ENCODE results near the gene NFIA. TPM values are rescaled to one million over a fixed set of nuclear protein-coding genes. Genes with fewer than 3 reads are reported as not detected.
"Not testable (repeated sequence)": the region's sequence is repeated elsewhere in the genome, so short reads cannot be mapped to it uniquely, and the experiment has no call there.

Gene NFIA
- total RNA-seq, 1 experiment from 2014 or later, result 23.9 TPM

DNA sequence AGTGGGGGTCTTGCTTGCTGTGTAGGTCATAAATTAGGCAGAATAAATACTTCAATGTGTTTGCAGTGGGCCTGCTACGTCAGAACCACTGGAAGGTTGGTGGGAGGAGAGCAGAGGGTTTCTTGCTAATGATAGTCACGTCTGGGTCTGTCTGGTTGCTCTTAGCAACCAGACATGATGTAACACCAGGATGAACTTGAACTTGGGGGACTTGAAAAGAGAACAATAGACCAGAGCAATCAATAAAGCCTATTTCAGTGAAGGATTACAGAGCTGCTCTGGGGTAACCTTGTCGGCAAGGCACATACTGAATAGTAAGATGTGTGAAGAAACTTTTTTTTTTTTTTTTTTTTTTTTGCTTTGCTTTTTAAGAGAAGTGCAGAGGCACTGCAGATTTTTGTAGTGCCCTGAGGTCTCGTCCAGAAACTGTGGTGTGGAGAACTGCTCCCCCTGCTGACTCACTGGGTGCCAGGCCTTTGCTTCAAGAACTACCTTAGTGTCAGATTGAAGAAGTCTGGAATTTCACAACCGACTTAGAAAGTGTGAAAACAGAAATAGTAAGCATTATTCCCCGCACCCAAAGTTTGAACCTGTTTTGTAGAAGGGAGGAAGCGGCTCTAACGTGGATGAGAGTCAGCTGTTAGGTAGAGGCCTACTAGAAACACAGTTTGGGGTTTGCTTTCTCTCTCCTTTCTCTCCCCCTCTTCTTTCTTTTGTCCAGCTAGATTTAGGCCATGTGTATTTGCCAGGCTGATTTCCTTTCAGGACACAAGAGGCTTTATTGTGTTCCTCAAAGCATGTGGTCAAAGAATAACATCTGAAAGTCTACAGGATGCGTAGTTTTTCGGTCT, 371.0 kb downstream of the NFIA start:
- Histone ChIP-seq H3K4me1 (peaks cover 29% of the 10 kb centered on the region), H3K36me3 (peaks cover 4% of the 10 kb centered on the region), H3K27ac (peak overlapping the region; percentile 87), H3K9me3 (replicated peaks) (no peaks in the 10 kb centered on the region), H3K4me3 (peak overlapping the region; percentile 27), H3K27me3 (no peaks in the 10 kb centered on the region)
- peak; percentile 88 to 94 for DNase-seq

- Histone ChIP-seq H3K36me3 (peaks cover 4% of the 10 kb centered on the region), H3K27me3 (no peaks in the 10 kb centered on the region), H3K27ac (no peak overlapping the region), H3K9me3 (replicated peaks) (no peaks in the 10 kb centered on the region), H3K4me3 (no peak overlapping the region), H3K4me1 (peaks cover 29% of the 10 kb centered on the region)
- DNase-seq, result no peak
These were observed 373.0 kb downstream of the NFIA start for GRCh38 chr1:61455400-61455799.

DNA sequence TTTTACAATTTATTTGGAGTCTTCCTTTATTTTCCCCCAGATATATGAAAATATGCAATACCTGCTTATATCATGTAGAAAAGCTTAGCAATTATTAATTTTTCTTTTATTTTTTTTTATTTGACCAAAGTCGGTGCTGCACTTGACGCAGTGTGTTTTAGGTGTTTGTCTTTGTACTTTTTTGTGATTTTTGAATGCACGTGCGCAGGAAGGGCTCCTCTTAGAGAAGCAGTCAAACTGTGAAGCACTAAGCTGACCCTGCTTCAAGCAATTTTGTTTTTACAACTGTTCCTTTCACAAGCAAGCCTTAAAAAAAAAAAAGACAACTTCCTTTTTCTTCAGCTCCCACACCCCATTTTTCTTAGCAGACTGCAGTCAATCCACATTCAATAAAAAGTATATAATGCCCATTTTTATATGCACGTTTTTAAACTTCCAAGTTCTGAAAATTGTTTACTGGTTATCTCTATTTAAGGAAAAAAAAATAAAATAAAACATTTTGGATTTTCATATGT, 375.2 kb downstream of the NFIA start:
- Histone ChIP-seq H3K4me1 (peaks cover 18% of the 10 kb centered on the region), H3K4me3 (no peak overlapping the region), H3K36me3 (peaks cover 4% of the 10 kb centered on the region), H3K27me3 (no peaks in the 10 kb centered on the region), H3K9me3 (replicated peaks) (no peaks in the 10 kb centered on the region), H3K27ac (no peak overlapping the region)
- no peak for DNase-seq

DNA sequence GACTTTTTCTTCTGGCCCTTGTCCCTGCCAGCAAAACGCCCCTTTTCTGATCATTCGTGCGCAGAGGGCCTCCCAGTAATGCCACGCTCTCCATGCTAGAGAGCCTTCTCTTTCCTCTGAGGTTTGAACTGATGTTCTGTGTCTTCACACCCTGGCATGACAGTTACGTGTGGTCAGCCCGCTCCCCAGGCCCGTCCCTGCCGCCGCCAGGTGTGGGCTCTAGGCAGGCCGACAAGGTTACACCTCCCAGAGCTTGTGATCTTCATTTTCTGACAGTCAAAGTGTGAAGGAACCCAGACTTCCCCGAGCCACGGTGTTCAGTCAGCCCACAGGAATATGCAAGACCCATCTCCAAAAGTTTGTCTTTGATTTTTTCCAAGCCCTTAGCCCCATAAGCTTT, 377.0 kb downstream of the NFIA start:
- DNase-seq, result no peak

GRCh38 chr1:61460191-61460590, 377.8 kb downstream of the NFIA start:
- H3K36me3 ChIP-seq, result peaks cover 4% of the 10 kb centered on the region
- no peaks in the 10 kb centered on the region for H3K27me3 ChIP-seq
- no peak for DNase-seq
- H3K27ac ChIP-seq, result no peak overlapping the region
- H3K4me1 ChIP-seq, result peaks cover 8% of the 10 kb centered on the region; the same call in 1 of the 2 replicates
- no peak overlapping the region for H3K4me3 ChIP-seq
- no peaks in the 10 kb centered on the region for H3K9me3 ChIP-seq (replicated peaks)

More for the DNA sequence above, 377.0 kb downstream of the NFIA start:
- Histone ChIP-seq H3K9me3 (replicated peaks) (no peaks in the 10 kb centered on the region), H3K4me3 (no peak overlapping the region), H3K27me3 (no peaks in the 10 kb centered on the region), H3K27ac (no peak overlapping the region), H3K36me3 (peaks cover 4% of the 10 kb centered on the region), H3K4me1 (peaks cover 10% of the 10 kb centered on the region)

DNA sequence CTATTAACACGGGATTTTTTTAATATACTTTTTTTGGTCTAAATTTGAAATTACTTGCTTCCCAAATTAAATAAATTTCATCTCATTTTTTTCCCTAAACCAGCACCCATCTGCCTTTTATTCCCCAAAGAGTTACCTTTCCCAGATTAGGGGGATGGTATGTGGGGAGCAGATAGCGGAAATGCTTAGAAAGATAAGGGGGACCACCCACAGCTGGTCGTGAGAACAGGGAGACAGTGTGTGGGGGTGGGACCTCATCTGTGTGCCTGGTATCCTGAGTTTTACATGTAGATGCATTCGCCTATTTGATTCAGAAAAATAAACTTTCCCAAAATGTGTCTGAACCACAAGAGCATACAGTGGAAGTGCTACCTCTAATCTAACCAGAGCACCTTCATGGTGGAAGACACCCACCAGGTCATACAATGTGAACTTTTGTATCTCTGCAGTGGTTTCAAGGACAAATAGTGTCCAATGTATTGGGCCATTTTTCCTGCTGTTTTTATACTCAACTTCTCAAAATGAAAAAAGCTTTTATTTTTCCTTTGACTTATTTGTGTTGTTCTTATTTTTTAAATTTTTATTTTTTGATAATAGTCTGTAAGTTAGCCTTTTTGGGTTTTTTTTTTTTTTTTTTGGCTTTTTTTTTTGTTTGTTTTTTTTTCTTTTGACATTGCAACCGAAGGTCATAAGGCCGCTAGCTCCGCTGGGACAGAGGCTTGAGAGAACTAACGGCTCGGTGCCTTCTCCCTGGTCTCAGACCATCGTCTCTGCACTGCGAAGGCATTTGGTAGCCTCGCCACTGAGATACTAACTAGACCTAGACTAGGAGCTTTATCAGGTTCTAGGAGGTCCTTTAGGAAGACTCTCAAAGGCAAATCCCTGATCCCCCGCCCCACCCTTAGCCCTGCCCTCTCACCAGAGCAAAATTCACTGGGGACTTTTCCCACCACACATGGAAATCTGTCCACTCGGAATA, 379.3 kb downstream of the NFIA start:
- Histone ChIP-seq H3K9me3 (replicated peaks) (no peaks in the 10 kb centered on the region), H3K27ac (no peak overlapping the region), H3K36me3 (no peaks in the 10 kb centered on the region), H3K4me1 (peaks cover 8% of the 10 kb centered on the region; the same call in 1 of the 2 replicates), H3K27me3 (no peaks in the 10 kb centered on the region), H3K4me3 (no peak overlapping the region)
- no peak for DNase-seq

- Histone ChIP-seq H3K27ac (no peak overlapping the region), H3K36me3 (no peaks in the 10 kb centered on the region), H3K4me1 (peaks cover 8% of the 10 kb centered on the region; the same call in 1 of the 2 replicates), H3K4me3 (no peak overlapping the region), H3K9me3 (replicated peaks) (no peaks in the 10 kb centered on the region), H3K27me3 (no peaks in the 10 kb centered on the region)
- DNase-seq, result peak in 1 of 2 experiments; percentile 39
These were observed 380.3 kb downstream of the NFIA start for GRCh38 chr1:61462628-61463027.

DNA sequence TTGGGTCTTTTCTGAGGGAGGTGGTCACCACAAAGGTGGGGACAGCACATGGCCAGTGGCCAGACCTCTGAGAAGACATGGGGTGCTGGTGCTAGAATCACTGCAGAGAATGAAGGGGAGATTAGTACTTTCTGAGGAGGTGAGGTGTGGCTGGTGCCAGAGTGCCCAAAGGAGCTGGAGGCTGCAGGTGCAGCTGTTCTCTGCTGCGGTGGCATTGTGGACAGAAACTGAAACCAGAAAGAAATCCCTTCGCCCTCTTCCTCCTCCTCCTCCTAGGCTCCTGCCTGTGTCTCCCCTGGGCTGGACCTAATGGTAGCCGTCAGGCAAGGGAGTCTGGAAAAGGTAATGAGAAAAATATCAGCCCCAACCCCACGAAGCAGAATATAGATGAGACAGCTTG, 380.9 kb downstream of the NFIA start:
- Histone ChIP-seq H3K27me3 (no peaks in the 10 kb centered on the region), H3K9me3 (replicated peaks) (no peaks in the 10 kb centered on the region), H3K4me3 (no peak overlapping the region), H3K27ac (no peak overlapping the region), H3K36me3 (no peaks in the 10 kb centered on the region), H3K4me1 (peaks cover 8% of the 10 kb centered on the region; the same call in 1 of the 2 replicates)
- DNase-seq, result no peak

DNA sequence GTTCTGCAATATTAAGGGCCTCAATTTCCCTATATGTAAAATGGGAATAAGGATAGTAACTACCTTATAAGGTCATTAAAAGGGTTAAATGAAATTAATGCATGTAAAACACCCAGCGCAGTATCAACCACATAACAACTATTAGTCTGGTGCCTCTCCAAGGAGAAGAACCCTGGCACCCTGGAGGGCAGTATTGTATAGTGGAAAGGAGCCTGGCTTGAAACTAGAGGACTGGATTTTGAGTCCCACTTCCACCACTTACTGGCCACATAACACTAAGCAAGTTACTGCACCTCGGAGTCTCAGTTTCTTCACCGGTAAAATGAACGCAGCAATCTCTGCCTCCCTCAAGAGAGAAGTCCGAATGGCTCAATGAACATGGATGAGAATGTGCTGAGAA, 385.5 kb downstream of the NFIA start:
- H3K4me3 ChIP-seq; H3K27ac ChIP-seq; H3K4me1 ChIP-seq; H3K36me3 ChIP-seq; DNase-seq; H3K9me3 ChIP-seq (replicated peaks); H3K27me3 ChIP-seq: not testable (repeated sequence)

DNA sequence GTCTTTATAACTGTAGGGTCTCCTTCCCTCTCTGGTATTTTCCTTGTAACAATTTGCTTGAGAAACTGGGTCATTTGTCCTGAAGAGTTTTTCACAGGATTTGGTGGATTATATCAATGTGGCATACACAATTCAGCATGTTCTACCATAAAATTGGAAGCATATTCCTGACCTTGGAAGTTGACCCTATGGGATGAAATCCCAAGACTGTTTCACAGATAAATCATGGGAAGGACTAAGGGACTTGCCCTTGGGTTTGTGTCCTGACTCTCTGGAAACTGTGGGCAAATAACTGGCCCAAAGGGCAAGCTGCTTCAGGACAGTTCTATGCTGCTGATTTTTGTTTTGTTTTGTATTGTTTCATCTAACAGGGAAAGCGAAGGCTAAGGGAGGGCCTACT, 387.0 kb downstream of the NFIA start:
- Histone ChIP-seq H3K27me3 (no peaks in the 10 kb centered on the region), H3K4me1 (no peaks in the 10 kb centered on the region), H3K27ac (no peak overlapping the region), H3K4me3 (no peak overlapping the region), H3K36me3 (no peaks in the 10 kb centered on the region), H3K9me3 (replicated peaks) (no peaks in the 10 kb centered on the region)
- no peak for DNase-seq

DNA sequence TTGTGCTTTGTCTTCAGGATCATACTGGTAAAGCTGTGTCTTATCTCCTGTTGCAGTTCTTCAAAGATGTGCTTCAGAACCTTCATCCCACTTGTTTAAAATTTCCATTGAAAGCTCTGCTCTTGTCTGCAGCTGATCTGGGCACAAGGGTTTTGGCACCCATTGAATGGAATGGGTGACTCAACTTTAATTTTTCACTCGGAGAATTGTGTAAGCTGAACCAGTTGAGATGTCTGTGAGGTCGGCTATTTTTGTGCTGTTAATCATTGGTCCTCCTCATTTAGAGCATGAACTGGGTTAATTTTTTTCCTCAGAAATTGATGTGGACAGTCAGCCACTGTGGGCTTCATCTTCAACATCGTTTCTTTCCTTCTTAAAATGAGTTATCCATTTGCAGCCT, 390.5 kb downstream of the NFIA start:
- no peak for DNase-seq
- H3K36me3 ChIP-seq, result no peaks in the 10 kb centered on the region
- H3K27ac ChIP-seq, result no peak overlapping the region
- no peaks in the 10 kb centered on the region for H3K27me3 ChIP-seq
- H3K4me1 ChIP-seq, result no peaks in the 10 kb centered on the region
- H3K4me3 ChIP-seq, result no peak overlapping the region
- no peaks in the 10 kb centered on the region for H3K9me3 ChIP-seq (replicated peaks)

GRCh38 chr1:61474269-61474817, 392.0 kb downstream of the NFIA start:
- Histone ChIP-seq H3K27ac (no peak overlapping the region), H3K9me3 (replicated peaks) (no peaks in the 10 kb centered on the region), H3K36me3 (no peaks in the 10 kb centered on the region), H3K4me3 (no peak overlapping the region), H3K27me3 (no peaks in the 10 kb centered on the region), H3K4me1 (no peaks in the 10 kb centered on the region)
- DNase-seq, result no peak

DNA sequence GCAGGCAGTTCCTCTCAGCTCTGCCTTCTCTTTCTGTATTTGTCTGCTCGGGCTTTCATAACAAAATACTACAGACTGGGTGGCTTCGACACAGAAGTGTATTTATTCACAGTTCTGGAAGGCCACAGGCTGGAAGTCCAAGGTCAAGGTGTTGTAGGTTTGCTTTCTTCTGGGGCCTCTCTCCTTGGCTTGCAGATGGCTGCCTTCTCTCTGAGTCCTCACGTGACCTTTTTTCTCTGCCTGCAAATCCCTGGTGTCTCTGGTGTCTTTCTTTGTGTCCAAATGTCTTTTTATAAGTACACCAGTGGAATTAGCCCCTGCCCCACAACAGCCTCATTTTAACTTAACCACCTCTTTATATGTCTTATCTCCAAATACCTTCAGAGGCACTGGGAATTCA, 392.6 kb downstream of the NFIA start:
- Histone ChIP-seq H3K27ac (no peak overlapping the region), H3K36me3 (no peaks in the 10 kb centered on the region), H3K4me3 (no peak overlapping the region), H3K4me1 (no peaks in the 10 kb centered on the region), H3K27me3 (no peaks in the 10 kb centered on the region), H3K9me3 (replicated peaks) (no peaks in the 10 kb centered on the region)
- DNase-seq, result no peak

GRCh38 chr1:61477301-61477700, 394.9 kb downstream of the NFIA start:
- Histone ChIP-seq H3K27ac (no peak overlapping the region), H3K4me1 (no peaks in the 10 kb centered on the region), H3K36me3 (no peaks in the 10 kb centered on the region), H3K9me3 (replicated peaks) (no peaks in the 10 kb centered on the region), H3K4me3 (no peak overlapping the region), H3K27me3 (0 out of 2 replicates have a peak, but pooled peaks cover 5% of the 10 kb centered on the region)
- DNase-seq, result no peak
